Stimulated activated CD4-positive, alpha-beta T cell treated with anti-CD3 and anti-CD28 coated beads, Interleukin-15, amount 100 ng/mL, for 48 hours (primary cell): ENCODE data around the gene PLCL2.

Experiments used
- DNase-seq, 2 donors: peaks; one replicate each; pipeline ENCODE4 v3.0.0-alpha.2; 2020; ENCODE audit warnings: low read depth in 2 of 2

Gene PLCL2

DNA sequence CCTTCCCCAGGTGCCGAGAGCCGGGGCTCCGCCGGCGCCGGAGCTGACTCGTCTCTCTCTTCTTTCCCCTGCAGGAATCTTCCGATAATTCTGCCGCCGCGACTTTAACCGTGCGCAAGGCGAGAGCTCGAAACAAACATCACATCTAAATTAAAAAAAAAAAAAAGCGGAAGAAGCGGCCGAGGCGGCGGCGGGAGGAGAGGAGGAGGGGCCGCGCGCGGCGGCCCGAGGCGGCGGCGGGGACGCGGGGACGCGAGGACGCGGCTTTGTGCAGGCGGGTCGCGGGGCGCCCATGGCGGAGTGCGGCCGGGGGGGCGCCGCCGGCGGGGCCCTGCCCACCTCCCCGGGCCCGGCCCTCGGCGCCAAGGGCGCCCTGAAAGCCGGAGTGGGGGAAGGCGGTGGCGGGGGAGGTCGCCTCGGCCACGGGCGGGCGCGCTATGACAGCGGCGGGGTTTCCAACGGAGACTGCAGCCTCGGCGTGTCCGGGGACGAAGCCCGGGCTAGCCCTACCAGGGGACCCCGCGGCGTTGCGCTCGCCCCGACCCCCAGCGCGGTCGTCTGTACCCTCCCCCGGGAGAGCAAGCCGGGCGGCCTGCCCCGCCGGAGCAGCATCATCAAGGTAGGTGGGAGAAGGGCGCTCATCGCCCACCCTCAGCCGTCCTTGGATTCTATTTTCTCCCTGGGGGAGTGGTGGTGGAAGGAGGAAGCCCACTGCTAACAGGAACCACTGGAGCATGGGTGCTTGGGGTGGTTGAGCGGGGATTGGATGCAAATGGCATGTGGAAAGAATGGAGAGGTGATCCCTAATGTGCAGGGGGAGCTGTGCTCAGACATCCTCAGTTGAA lies at the start of gene PLCL2:
TSS of gene PLCL2 (plus strand) at position 208 of the 845 bp plus-strand sequence. CDS start at position 293, 85 bp downstream.
- peak; percentile 40 to 49 for DNase-seq

DNA sequence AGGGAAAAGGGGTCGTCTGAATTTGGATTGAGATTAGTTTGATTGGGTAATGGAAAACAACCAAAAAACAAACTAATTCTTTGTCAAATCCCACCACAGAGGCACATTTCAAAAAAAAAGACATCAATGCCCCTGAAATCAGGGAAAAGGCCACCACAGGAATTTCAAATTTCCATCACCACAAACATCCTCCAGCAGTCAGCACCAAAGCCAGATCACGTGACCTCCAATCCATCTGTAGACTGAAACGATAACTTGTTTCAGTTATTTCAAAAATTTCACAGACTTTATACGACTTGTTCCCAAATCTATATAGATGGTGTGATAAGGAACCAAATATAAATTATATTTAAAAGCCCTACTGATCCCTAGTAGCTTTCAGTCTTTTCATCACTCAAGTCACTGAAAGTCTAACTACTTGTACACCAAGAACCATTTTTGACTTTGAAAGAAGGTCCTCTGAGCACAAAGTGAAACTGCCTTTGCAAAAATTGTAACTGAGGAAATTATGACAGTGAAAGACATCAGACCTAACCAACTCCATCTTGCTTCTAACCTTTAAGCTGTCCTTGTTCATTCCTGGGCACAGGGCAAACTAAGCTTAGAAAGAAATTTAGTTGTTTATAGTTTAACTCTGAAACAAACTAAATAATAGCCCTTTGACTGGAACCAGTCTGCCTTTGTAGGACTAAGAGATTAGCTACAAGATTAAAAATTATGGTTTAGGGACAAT lies 48.1 kb upstream of the PLCL2 start:
- DNase-seq, result no peak

GRCh38 chr3:16837602-16838001 lies 47.2 kb upstream of the PLCL2 start:
- no peak for DNase-seq

DNA sequence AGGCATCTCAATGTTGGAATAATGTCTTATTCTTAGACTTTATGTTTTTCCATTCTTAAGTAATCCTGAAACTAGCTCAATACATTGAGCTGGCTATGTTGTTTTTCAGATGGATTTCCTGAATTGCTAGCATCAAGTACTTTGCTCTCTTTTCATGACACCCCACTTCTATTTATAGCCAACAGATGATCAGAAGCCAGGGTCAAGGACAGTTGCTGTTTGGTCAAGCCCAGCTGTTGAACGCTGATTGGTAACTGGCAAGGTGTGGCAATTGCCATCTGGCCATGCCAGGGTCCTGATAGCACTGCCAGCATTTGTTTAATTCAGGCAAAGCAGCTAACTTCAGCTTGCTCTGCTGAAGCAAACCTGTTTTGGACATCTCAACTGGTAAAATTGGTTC lies 46.2 kb upstream of the PLCL2 start:
- no peak for DNase-seq

GRCh38 chr3:16839271-16840100 lies 45.3 kb upstream of the PLCL2 start:
- DNase-seq, result no peak

GRCh38 chr3:16840101-16840424 lies 44.7 kb upstream of the PLCL2 start:
- no peak for DNase-seq

GRCh38 chr3:16841041-16841753 lies 43.6 kb upstream of the PLCL2 start:
- DNase-seq, result no peak

DNA sequence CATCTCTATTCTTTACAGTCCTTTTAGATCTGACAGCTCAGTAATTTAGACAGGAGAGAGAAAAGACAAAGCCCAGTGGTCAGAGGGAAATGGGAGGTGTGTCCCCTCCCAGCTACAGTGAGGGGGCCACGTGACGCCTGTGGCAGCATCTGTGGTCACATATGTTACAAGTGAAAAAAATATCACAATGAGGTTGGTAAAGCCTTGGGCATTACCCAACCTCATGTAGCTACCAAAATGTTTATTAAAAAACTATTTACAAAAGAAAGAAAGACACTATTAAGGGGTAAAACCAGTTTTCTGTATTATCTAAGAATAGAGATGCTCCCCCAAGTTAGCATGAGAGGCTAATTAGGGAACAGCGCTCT lies 42.9 kb upstream of the PLCL2 start:
- DNase-seq, result no peak

DNA sequence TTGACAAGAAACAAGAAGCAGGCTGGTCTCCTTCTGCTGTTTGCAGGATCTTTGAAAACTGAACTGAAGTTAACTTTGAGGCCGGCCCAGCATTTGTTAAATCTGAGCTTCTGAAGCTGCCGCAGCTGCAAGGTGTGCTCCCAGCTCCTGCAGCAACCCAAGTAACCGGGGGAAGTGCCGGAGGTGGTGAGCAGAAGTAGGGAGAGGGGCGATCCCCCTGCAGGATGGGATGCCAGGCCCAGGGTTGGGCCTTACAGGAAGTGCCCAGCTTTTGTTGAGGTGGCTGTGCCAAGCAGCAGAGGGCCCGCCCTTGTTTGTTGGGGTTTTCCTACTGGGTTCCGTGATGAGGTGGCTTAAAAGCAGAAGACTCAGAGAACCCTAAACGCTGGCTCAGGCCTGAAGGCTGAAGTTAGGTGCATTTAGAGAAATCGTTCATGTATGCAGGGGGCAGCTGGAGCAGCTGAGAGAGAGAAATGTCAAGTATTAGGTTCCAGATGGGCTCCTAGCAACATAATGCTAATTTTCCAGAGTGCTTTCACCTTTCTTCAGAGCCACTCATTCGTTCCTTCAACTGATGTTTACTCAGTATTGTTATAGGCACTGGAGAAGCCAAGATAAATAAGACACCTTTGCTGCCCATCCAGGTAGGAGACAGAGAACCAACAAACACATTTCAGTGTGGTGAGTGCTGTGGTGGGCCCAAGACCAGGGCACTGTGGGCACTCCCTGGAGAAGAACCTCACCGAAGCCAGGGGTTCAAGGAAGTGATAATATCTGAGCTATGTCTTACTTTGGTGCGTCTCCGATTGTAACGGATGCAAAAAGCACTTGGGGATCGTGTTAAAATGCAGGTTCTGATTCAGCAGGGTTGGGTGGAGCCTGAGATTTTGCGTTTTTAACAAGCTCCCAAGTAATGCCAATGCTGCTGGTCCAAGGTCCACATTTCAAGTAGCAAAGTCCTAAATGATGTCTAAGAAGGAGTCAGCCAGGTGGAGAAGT lies 42.2 kb upstream of the PLCL2 start:
- peak; percentile 52 to 61 for DNase-seq

- DNase-seq, result no peak
Measured at GRCh38 chr3:16844222-16844621, 40.5 kb upstream of the PLCL2 start.

GRCh38 chr3:16844791-16845190 lies 40.0 kb upstream of the PLCL2 start:
- no peak for DNase-seq

GRCh38 chr3:16846373-16847080 lies 38.2 kb upstream of the PLCL2 start:
- DNase-seq, result no peak

- DNase-seq, result no peak
Measured at GRCh38 chr3:16848007-16848406, 36.7 kb upstream of the PLCL2 start.

GRCh38 chr3:16849229-16849628 lies 35.5 kb upstream of the PLCL2 start:
- DNase-seq, result peak; percentile 19 to 48

DNA sequence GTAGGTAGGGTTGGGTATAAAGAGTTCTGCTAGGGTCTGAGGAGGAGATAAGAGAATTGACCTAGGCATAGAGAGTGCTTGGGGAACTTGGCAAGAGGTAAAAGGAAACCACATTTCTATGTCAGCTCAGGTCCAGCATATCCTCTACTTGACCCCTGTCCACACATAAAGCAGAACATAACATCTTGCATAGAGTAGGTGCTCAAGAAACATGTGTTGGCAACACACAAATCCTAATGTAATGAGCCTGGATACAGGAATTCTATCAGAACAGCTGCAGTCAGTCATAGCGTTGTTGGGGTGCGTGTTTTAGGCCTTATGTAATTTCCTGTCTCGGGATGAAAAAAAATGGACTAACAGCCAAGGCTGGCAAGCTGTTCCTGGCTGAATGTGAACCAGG lies 35.0 kb upstream of the PLCL2 start:
- no peak for DNase-seq

DNA sequence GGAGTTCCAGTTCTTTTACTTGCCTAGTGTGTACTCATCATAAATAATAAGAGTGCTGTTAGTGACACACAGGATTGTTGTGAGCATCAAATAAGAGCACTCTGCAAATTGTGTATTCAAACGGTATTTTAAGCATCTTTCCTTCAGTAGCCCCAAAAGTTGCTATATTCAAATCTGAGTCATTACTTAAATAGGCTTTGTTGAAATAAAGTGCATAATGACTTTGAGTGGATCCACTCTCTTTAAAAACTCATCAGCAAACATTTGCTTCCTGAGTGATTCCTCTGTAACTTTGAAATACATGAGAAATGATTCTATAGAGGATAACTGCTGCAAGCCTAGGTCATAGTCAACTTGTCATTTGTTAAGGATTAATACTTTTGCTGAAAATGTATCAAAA lies 29.3 kb upstream of the PLCL2 start:
- DNase-seq, result no peak

DNA sequence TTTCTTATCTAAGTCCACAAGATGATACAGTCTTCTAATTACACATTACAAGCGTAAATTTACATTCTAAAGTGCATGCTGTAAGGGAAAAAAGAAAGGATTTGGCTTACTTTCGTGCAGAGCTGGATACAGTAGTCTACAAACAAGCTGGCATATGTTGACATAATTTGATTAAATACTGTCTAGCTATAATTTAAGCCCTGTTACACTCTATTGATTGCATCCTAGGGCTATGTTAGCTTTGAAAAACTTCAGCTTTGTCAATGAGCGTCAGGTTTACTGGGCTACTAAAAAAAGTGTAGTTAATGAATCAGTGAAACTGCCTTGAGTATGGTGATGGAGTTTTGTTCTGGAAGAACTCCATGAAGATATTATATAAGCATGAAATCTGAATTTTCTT lies 24.5 kb upstream of the PLCL2 start:
- DNase-seq, result no peak

GRCh38 chr3:16861432-16861831 lies 23.3 kb upstream of the PLCL2 start:
- no peak for DNase-seq

GRCh38 chr3:16864610-16865313 lies 20.0 kb upstream of the PLCL2 start:
- DNase-seq, result no peak
